ENCODE results near the gene SERPINB5.

The SERPINB5 gene

DNA sequence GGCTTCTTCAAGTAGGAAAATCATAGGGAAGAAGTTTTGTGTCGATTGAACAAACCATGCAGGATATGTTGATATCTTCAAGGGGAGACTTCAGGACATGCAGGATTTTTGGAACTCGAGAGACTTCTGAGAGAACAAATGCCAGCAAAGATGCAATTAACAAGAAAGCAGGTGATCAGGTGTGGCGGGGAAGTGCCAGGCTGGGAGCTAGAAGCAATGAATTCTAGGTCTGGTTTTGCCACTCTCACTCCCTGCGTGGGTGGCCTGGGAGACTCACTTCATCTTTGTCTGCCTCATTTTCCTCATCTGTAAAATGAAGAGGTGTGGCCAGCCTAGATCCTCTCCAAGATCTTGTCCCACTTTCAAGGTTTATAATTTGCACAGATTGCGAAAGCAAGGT is 3.1 kb downstream of the SERPINB5 start:
- Histone ChIP-seq H3K36me3 (ENCODE audit: insufficient read depth, low read length) (no peaks in the 10 kb centered on the region), H3K27me3 (ENCODE audit: insufficient read depth, low read length) (peaks cover 3% of the 10 kb centered on the region), H3K4me3 (ENCODE audit: low read length) (no peak overlapping the region), H2AFZ (ENCODE audit: low read depth, low read length) (no peak overlapping the region), H3K9me3 (ENCODE audit: low read length) (no peaks in the 10 kb centered on the region), H3K4me1 (ENCODE audit: insufficient read depth, low read length) (no peaks in the 10 kb centered on the region)

DNA sequence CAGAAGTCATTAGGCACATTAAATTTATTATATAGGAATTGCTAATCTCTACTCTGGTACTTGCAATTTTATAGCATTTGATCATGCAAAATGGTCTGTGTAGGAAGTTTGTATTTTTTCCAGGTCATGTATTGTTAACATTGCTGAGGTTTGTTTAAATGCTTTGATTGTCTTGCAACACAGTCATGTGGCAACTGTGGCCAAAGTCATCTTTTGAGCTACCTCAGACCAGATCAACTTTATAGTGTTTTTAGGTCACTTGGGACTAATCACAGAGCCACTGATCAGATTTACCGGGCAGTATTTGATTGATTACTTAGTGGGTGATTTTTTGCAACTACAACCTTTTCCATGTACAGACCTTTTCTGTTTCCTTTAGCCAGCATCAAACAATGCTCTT is 3.7 kb downstream of the SERPINB5 start:
- Histone ChIP-seq H3K4me3 (ENCODE audit: low read length) (no peak overlapping the region), H3K9me3 (ENCODE audit: low read length) (no peaks in the 10 kb centered on the region), H3K27me3 (ENCODE audit: insufficient read depth, low read length) (peaks cover 3% of the 10 kb centered on the region), H3K36me3 (ENCODE audit: insufficient read depth, low read length) (no peaks in the 10 kb centered on the region), H2AFZ (ENCODE audit: low read depth, low read length) (no peak overlapping the region), H3K4me1 (ENCODE audit: insufficient read depth, low read length) (no peaks in the 10 kb centered on the region)

DNA sequence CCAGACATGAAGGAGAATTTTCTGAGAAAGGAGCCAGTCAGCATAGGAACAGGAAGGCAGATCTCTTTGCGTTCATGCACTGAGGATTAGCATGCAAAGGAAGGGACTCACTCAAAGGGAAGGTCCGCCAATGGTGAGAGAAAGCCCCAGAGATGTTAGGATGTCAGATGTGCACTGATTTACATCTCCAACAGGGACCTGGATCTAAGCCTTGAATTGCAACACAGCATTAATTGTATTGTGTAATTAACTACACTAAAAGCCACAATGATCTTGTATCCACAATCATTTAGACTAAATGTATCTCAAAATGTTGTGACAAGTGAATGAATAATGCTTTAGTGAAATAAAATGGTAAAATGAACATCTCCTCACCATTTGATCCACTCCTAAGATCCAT is 4.2 kb downstream of the SERPINB5 start:
- peaks cover 3% of the 10 kb centered on the region for H3K27me3 ChIP-seq (ENCODE audit: insufficient read depth, low read length)
- H3K9me3 ChIP-seq (ENCODE audit: low read length), result no peaks in the 10 kb centered on the region
- no peak overlapping the region for H2AFZ ChIP-seq (ENCODE audit: low read depth, low read length)
- no peak overlapping the region for H3K4me3 ChIP-seq (ENCODE audit: low read length)
- no peaks in the 10 kb centered on the region for H3K36me3 ChIP-seq (ENCODE audit: insufficient read depth, low read length)
- no peaks in the 10 kb centered on the region for H3K4me1 ChIP-seq (ENCODE audit: insufficient read depth, low read length)

DNA sequence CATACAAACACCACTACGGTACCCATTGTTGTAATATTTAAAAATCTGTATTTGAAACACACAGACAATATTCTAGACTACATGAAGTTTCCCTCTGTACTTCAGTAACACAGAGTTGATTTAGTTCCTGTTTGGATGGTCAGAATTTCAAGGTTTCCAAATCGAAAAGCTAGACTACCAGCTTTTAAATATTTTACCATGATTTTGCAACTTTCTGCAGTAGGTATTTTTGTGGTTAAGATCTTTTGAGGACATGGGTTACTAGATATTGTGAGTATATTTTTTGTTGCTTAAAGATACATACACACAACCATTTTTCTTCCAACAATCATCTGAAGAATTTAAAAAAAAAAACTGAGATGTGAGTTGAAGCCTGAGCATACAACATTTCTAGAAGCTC is 10.9 kb downstream of the SERPINB5 start:
- Histone ChIP-seq H3K27me3 (ENCODE audit: insufficient read depth, low read length) (peaks cover 3% of the 10 kb centered on the region), H3K4me3 (ENCODE audit: low read length) (no peak overlapping the region), H3K36me3 (ENCODE audit: insufficient read depth, low read length) (no peaks in the 10 kb centered on the region), H3K9me3 (ENCODE audit: low read length) (no peaks in the 10 kb centered on the region), H2AFZ (ENCODE audit: low read depth, low read length) (no peak overlapping the region), H3K4me1 (ENCODE audit: insufficient read depth, low read length) (no peaks in the 10 kb centered on the region)

- Histone ChIP-seq H3K4me1 (ENCODE audit: insufficient read depth, low read length) (no peaks in the 10 kb centered on the region), H3K36me3 (ENCODE audit: insufficient read depth, low read length) (no peaks in the 10 kb centered on the region), H2AFZ (ENCODE audit: low read depth, low read length) (no peak overlapping the region), H3K4me3 (ENCODE audit: low read length) (no peak overlapping the region), H3K27me3 (ENCODE audit: insufficient read depth, low read length) (peaks cover 3% of the 10 kb centered on the region), H3K9me3 (ENCODE audit: low read length) (no peaks in the 10 kb centered on the region)
Observed at GRCh38 chr18:63488160-63488559, 11.4 kb downstream of the SERPINB5 start.

- H3K27me3 ChIP-seq (ENCODE audit: insufficient read depth, low read length), result peaks cover 5% of the 10 kb centered on the region
- H3K4me3 ChIP-seq (ENCODE audit: low read length), result no peak overlapping the region
- no peaks in the 10 kb centered on the region for H3K4me1 ChIP-seq (ENCODE audit: insufficient read depth, low read length)
- H2AFZ ChIP-seq (ENCODE audit: low read depth, low read length), result no peak overlapping the region
- H3K9me3 ChIP-seq (ENCODE audit: low read length), result no peaks in the 10 kb centered on the region
- no peaks in the 10 kb centered on the region for H3K36me3 ChIP-seq (ENCODE audit: insufficient read depth, low read length)
Observed at GRCh38 chr18:63492851-63493250, 16.1 kb downstream of the SERPINB5 start.

- Histone ChIP-seq H3K4me3 (ENCODE audit: low read length) (no peak overlapping the region), H3K27me3 (ENCODE audit: insufficient read depth, low read length) (peaks cover 5% of the 10 kb centered on the region), H3K36me3 (ENCODE audit: insufficient read depth, low read length) (no peaks in the 10 kb centered on the region), H3K4me1 (ENCODE audit: insufficient read depth, low read length) (no peaks in the 10 kb centered on the region), H2AFZ (ENCODE audit: low read depth, low read length) (no peak overlapping the region), H3K9me3 (ENCODE audit: low read length) (no peaks in the 10 kb centered on the region)
Observed at GRCh38 chr18:63495675-63496074, 18.9 kb downstream of the SERPINB5 start.

DNA sequence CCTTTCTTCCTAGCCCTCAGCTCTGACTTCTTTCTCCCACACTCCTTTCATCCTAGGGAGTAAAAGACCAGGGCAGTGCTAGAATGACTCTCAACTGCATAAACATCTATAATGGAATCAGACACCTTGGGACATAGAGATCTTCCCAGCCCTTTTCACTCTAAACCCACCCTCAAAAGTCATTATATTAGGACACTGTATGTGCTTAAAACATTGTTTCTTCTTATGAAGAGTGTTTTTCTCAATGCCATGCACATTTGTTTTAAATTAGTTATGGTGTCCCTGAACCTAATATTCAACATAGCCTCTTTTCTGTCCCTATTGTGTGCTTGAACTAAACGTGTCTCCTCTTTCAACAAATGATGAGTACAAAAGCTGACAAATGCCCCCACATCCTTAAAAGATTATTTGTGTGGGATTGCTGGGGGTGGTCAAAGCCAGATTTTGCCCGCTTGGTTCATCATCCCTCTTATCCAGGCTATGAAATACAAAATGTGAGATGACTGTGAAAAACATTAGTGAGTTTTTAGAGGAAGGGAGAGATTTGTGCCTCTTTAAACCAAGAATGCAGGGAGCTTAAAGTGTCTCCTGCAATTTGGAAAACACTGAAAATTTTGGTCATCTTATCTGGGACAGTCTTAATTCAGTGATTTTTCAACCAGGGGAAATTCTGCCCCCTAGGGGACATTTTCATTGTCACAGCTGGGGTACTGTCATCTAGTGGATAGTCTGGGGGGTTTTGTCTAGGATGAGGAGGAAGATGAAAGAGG is 29.0 kb downstream of the SERPINB5 start:
- no peaks in the 10 kb centered on the region for H3K4me1 ChIP-seq (ENCODE audit: insufficient read depth, low read length)
- no peak overlapping the region for H2AFZ ChIP-seq (ENCODE audit: low read depth, low read length)
- no peaks in the 10 kb centered on the region for H3K27me3 ChIP-seq (ENCODE audit: insufficient read depth, low read length)

GRCh38 chr18:63506336-63506646 is 29.5 kb downstream of the SERPINB5 start:
- Histone ChIP-seq H3K36me3 (ENCODE audit: insufficient read depth, low read length) (no peaks in the 10 kb centered on the region), H3K9me3 (ENCODE audit: low read length) (no peaks in the 10 kb centered on the region), H3K4me3 (ENCODE audit: low read length) (no peak overlapping the region), H2AFZ (ENCODE audit: low read depth, low read length) (no peak overlapping the region), H3K27me3 (ENCODE audit: insufficient read depth, low read length) (no peaks in the 10 kb centered on the region), H3K4me1 (ENCODE audit: insufficient read depth, low read length) (no peaks in the 10 kb centered on the region)

More for the DNA sequence above, 29.0 kb downstream of the SERPINB5 start:
- H3K9me3 ChIP-seq (ENCODE audit: low read length), result no peaks in the 10 kb centered on the region
- no peak overlapping the region for H3K4me3 ChIP-seq (ENCODE audit: low read length)
- H3K36me3 ChIP-seq (ENCODE audit: insufficient read depth, low read length), result no peaks in the 10 kb centered on the region

DNA sequence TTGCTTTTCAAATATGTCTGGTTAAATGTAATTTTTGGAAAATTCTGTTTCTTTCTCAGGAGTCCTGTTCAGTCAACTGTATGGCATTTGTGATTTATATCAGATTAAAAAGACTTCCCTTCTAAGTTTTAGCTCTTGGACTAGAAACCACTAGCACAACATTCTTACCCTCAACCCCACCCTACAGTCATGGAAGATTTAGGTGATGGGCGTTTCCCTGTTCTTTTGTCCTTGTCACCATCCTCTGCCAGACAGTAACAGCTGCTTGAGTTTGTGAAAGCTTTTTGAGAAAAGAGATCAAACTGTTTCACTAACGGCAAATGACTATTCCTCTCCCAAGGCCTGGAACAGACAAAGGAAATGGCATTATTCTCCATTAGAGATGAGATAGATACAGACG is 31.8 kb downstream of the SERPINB5 start:
- H2AFZ ChIP-seq (ENCODE audit: low read depth, low read length), result no peak overlapping the region
- no peaks in the 10 kb centered on the region for H3K9me3 ChIP-seq (ENCODE audit: low read length)
- no peaks in the 10 kb centered on the region for H3K4me1 ChIP-seq (ENCODE audit: insufficient read depth, low read length)
- H3K36me3 ChIP-seq (ENCODE audit: insufficient read depth, low read length), result no peaks in the 10 kb centered on the region
- no peak overlapping the region for H3K4me3 ChIP-seq (ENCODE audit: low read length)
- H3K27me3 ChIP-seq (ENCODE audit: insufficient read depth, low read length), result no peaks in the 10 kb centered on the region

DNA sequence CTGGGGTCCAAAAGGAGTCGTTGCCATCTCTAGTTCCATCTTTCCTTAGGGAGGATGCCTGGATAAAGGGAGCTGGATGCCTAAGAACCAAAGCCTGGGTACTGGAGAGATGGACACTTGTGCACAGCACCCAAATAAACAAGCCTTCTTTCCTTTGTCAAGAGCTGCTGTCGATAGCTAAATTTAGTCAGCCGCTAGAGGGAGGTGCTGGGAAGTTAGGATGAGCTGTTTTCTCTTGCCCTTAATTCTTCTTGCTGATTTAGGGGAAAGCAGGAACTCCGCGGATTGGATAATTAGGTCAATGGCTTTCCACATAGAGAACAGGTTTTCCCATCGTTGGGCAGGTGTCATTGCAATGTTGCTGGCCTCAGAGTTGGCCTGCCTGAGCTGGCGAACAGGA is 34.5 kb downstream of the SERPINB5 start:
- no peak overlapping the region for H2AFZ ChIP-seq (ENCODE audit: low read depth, low read length)
- H3K36me3 ChIP-seq (ENCODE audit: insufficient read depth, low read length), result no peaks in the 10 kb centered on the region
- no peaks in the 10 kb centered on the region for H3K4me1 ChIP-seq (ENCODE audit: insufficient read depth, low read length)
- no peak overlapping the region for H3K4me3 ChIP-seq (ENCODE audit: low read length)
- peaks cover 3% of the 10 kb centered on the region for H3K27me3 ChIP-seq (ENCODE audit: insufficient read depth, low read length)
- H3K9me3 ChIP-seq (ENCODE audit: low read length), result no peaks in the 10 kb centered on the region

GRCh38 chr18:63514326-63514725 is 37.6 kb downstream of the SERPINB5 start:
- H2AFZ ChIP-seq (ENCODE audit: low read depth, low read length), result no peak overlapping the region
- H3K4me1 ChIP-seq (ENCODE audit: insufficient read depth, low read length), result peaks cover 8% of the 10 kb centered on the region
- H3K27me3 ChIP-seq (ENCODE audit: insufficient read depth, low read length), result peaks cover 3% of the 10 kb centered on the region
- no peaks in the 10 kb centered on the region for H3K9me3 ChIP-seq (ENCODE audit: low read length)
- no peak overlapping the region for H3K4me3 ChIP-seq (ENCODE audit: low read length)
- no peaks in the 10 kb centered on the region for H3K36me3 ChIP-seq (ENCODE audit: insufficient read depth, low read length)

- H3K27me3 ChIP-seq (ENCODE audit: insufficient read depth, low read length), result peaks cover 3% of the 10 kb centered on the region
- no peak overlapping the region for H3K4me3 ChIP-seq (ENCODE audit: low read length)
- H3K9me3 ChIP-seq (ENCODE audit: low read length), result no peaks in the 10 kb centered on the region
- no peaks in the 10 kb centered on the region for H3K36me3 ChIP-seq (ENCODE audit: insufficient read depth, low read length)
- H3K4me1 ChIP-seq (ENCODE audit: insufficient read depth, low read length), result peaks cover 8% of the 10 kb centered on the region
- no peak overlapping the region for H2AFZ ChIP-seq (ENCODE audit: low read depth, low read length)
Observed at GRCh38 chr18:63514888-63515678, 38.3 kb downstream of the SERPINB5 start.
